Subcutaneous adipose tissue (tissue), 4 donors: ENCODE data around the gene ATP2A1. TPM values are rescaled to one million over a fixed set of nuclear protein-coding genes. Genes with fewer than 3 reads are reported as not detected.

Experiments
- total RNA-seq, 4 donors: library from RNA; depleted of rRNA; stranded (reverse); fragments of >200 nt; gene quantifications; one replicate each; pipeline ENCODE4 v1.1.0, GENCODE V29; 2016
- TF ChIP-seq, protein P1 (sequence below): fragments of 450-650 bp; IDR thresholded peaks from one replicate; pipeline ENCODE4 v1.5.1; 2016; ENCODE audit warnings: low read depth, mild to moderate bottlenecking, control low read depth, antibody characterized with exemption, moderate library complexity

ATP2A1 gene
- total RNA-seq, 4 donors from 2014 or later: 0.19 to 0.44 (median 0.34) TPM; not detected in 1

- TF ChIP-seq, protein P1, sequence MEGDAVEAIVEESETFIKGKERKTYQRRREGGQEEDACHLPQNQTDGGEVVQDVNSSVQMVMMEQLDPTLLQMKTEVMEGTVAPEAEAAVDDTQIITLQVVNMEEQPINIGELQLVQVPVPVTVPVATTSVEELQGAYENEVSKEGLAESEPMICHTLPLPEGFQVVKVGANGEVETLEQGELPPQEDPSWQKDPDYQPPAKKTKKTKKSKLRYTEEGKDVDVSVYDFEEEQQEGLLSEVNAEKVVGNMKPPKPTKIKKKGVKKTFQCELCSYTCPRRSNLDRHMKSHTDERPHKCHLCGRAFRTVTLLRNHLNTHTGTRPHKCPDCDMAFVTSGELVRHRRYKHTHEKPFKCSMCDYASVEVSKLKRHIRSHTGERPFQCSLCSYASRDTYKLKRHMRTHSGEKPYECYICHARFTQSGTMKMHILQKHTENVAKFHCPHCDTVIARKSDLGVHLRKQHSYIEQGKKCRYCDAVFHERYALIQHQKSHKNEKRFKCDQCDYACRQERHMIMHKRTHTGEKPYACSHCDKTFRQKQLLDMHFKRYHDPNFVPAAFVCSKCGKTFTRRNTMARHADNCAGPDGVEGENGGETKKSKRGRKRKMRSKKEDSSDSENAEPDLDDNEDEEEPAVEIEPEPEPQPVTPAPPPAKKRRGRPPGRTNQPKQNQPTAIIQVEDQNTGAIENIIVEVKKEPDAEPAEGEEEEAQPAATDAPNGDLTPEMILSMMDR: no peak
These were observed 38.8 kb downstream of the ATP2A1 start for GRCh38 chr16:28917095-28917494.

- TF ChIP-seq, protein P1: no peak
These were observed 40.4 kb downstream of the ATP2A1 start for GRCh38 chr16:28918698-28919097.

DNA sequence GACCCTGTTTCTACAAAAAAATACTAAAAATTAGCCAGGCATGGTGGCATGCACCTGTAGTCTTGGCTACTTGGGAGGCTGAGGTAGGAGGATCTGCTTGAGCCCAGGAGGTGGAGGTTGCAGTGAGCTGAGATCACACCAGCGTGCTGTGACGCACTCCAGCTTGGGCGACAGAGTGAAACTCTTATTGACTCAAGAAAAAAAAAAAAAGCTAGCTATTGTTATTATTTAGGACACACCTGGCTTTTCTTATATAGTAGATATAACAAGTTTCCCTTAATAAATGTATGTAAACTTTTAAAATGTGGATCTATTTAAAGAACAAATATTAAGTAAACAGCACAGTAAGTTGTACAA is 44.9 kb downstream of the ATP2A1 start:
- TF ChIP-seq, protein P1: no peak

- TF ChIP-seq, protein P1: no peak
These were observed 45.5 kb downstream of the ATP2A1 start for GRCh38 chr16:28923652-28924398.

GRCh38 chr16:28924399-28924761 is 46.1 kb downstream of the ATP2A1 start:
- TF ChIP-seq, protein P1: no peak

GRCh38 chr16:28924762-28925385 is 46.6 kb downstream of the ATP2A1 start, which contains the start of gene RABEP2:
Gene RABEP2 (minus strand): TSS chr16:28925238. CDS start chr16:28925163, 75 bp downstream.
- TF ChIP-seq, protein P1: no peak

- TF ChIP-seq, protein P1: no peak
These were observed 47.3 kb downstream of the ATP2A1 start for GRCh38 chr16:28925386-28926228.
